NCI-H1105 treated with DMSO at 0.1 percent for 48 hours (cell line): Measurements from ENCODE around the gene KBTBD6.
"Not testable (repeated sequence)": the region's sequence is repeated elsewhere in the genome, so short reads cannot be mapped to it uniquely, and the experiment has no call there.

Experiments
- DNase-seq: peaks from one replicate; lab custom pipeline; 2025; lab: John Stamatoyannopoulos, UW

Gene KBTBD6

DNA sequence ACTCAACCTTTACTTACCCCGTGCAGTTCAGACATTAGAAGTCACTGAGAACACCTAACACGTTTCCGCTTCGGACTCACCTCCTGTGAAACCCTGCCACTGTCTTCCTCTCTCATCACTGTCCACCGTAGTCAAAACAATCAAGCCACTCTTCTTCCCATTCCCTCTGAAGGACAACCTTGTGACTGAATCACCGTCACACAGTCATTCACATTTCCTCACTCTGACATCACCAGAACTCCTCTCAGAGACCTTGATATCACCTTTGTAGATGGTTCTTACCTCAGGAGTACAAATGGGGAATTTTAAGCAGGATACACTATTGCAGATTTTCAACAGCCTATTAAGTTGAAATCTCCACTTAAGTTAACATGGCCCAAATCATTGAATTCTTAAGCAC is 1.3 kb upstream of the KBTBD6 start:
- DNase-seq = no peak

DNA sequence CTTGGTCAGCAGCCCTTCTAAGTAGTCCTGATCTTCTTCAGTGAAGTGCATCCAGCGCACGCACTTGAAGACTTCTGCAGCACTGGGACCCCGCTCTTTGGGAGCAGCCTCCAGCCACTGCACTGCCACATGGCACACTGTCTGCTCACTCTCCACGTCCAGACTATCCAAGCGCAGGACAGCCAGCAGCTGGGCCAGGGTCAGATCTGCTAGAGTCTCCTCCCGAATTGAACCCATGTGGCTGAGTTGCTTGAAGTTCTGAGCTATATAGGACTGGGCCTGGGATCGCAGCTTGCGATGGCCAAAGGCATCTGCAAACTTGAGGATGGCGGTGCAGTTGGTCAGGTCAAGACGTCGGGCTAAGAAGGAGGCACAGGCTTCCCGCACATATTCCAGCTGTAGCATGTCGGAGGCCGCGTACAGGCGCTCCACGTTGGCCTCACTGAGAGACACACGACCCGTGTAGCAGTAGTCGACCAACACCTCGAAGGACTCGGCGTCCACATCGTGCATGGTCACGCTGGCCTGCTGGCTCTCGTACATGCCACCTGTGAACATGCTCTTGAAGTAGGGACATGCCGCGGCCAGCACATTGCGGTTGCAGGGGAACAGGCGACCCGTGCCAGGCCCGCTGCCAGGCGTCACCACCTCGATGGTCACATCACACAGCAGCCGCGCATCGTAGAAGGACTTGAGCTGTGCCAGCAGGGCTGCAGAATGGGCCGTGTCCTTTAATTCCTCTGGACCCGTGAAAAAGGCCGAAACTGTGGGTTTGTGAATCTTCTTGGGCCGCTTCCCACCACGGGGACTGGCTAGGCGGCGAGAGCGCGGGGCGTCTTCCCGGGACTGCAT is 716 bp downstream of the KBTBD6 start:
- not testable (repeated sequence) for DNase-seq

DNA sequence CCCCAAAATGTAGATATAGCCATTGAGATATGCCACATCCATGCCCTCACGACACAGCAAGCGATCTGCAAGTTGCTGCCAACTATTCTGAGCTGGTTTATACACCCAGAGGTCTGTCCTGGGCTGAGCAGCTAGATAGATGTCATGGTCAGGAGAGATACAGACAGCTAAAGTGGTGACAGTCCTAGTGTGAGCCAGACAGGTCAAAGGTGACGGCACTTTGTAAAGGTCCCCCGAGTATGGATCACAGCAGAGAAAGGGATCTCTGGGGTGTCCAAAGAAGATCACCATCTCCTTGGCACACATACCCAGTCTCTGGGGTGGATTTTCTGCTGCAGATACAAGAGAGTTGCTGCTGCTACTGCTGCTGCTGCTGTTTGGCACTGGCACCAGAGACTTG is 1.4 kb downstream of the KBTBD6 start:
- DNase-seq = not testable (repeated sequence)

DNA sequence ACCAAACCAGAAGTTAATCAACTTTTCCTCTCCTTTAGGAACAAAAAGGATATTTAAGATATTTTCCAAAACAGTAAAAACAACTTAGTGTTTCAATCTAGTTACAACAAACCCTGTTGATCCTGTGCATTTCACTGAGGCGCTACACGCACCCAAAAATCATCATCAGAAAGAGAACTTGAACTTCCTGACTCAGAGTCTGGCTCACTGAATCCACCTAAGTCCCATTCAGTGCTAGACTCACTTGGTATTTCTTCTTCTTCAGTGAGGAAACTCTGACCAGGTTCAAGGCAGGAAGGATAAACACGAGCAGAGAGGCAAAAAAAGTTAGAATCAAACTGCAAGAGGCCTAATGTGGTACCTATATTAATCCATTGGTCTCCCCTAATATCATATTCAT is 2.2 kb downstream of the KBTBD6 start:
- no peak for DNase-seq

DNA sequence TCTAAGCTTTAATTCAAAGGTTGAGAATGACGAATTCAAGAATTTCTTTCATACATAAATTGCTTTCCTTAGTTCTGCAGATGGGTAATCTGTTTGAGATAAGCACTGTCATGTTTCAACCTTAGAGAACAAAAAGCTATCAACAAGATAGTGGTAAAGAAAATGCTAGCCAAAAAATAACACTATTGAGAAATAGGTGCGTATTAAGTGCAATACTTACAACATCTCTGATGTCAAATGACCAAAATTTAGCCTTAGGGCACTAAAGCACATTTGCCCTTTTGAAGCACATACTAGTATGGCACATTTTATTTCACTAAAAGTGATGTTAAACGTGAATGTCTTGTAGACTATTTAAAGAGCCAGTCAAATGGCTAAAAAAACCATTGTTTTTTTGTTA is 4.9 kb downstream of the KBTBD6 start:
- no peak for DNase-seq

DNA sequence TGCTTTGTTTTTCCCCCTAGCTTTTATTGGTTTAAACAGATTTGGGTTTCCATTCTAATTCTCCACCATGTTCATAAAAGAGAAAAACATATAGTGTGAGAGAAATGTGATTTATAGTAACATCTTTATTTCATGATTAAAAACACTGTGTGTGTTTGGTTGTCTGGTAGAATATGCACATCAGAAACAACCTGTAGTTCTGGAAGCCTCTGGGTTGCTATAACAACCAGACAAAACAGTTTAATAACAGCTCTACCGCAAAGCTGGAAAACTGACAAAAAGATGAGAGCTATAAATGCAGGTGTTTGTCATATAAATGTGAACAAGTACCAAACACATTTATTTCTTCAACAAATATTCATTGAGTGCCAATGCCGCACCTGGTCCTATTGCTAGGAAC is 9.8 kb downstream of the KBTBD6 start:
- peak; percentile 69 for DNase-seq

DNA sequence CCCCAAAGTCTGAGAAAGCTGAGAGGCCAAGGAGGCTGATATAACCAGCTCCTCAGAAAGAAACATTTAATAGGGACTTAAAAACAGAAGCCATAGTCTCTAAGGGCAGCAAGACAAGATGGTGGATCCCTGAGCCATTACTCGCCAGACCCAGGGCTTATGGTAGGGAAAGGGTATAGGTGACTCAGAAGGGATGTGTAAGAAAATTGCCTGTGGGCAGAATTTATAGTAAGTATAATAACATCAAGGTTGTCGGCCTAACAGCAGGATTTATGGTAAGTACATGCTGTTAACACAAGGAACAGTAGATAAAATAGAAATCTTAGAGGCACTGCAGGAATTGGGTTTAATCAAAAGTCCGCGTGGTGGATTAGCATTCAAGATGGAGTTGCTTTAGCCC is 14.7 kb downstream of the KBTBD6 start:
- no peak for DNase-seq

DNA sequence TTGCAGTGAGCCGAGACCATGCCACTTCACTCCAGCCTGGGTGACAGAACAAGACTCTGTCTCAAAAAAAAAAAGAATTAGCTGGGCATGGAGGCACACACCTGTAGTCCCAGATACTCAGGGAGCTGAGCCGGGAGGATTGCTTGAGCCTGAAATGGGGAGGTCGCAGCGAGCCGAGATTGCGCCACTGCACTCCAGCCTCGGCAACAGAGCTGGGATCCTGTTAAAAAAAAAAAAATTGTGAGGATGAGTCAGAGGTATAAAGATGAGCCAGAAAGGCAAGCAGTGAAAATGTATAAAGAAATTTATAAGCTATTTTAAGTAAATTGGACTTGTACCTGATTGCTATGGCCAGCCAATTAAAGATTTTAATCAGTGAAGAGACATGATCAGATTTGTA is 21.1 kb downstream of the KBTBD6 start:
- no peak for DNase-seq

DNA sequence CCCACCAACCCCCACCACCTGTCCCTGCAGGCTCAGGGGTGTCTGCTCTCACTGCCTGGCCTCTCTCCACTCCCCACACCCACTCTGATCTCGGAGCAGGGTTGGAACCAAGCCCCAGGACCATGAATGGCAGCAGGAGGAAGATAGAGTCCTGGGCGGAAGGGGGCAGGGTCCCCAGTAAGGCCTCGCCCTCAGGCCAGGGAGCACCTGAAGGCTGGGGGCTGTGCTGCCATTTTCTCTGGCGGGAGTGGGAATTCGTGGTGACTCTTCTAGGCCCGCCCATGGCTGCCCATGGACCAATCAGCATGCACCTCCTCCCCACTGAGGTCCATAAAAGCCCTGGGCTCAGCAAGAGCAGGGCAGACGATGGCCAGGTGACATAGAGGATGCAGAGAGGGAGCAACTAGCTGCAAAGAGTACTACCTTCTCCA is 25.0 kb downstream of the KBTBD6 start:
- no peak for DNase-seq

DNA sequence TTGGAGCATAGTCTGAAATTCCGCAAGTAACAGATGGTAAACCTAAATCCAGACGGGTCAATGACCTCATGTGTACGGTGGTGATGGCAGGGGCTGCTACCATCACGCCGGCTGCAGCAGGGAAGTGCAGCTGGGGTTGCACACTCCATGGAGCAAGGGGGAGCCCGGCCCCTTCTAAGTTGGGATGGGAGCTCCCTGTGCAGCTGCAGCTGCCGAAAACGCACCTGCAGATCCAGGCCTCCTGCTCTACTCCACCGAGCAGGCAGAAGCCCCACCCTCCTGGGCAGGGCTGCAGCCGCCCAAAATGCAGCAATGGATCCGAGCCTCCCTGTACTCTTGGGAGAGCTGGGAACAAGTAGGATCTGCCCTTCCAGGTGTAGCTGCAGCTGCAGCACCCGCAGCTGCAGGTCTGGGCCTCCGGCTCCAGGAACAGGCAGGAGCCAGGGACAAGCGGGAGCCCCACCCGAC is 25.5 kb downstream of the KBTBD6 start:
- no peak for DNase-seq

DNA sequence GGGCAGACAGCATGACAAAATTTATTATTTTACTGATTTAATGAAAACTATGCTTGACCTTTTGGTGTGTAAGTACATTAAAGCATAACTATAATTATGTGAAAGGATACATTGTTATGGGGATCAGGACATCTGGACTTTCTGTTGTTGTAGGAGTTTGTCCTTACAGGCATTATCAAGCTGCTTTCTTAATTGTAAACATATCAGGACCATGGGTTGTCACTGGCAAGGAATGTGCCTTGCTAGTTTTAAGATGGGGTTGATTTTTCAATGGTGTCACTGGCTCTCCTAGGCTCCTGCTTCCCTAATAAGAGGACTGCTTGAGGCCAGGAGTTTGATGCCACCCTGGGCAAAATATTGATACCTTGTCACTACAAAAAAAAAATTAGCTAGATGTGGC is 32.6 kb downstream of the KBTBD6 start:
- DNase-seq = no peak

DNA sequence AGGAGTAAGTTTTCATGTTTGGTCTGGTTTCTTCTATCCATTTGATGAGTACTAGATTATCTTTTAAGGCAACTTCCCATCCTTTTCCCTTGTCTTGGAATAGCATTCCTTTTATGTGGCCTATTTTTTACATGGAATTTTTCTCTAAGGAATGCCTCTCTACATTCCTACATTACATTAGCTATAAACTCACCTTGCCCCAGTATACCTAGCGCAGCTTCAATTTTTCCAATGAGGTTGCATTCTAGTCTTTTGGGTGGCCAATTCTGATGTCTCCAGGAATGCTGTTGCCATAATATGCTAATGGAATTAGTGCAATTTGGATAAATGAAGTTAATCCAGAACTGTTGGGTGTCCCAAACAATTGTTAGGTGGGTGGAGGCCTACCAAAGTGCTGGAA is 33.8 kb downstream of the KBTBD6 start:
- no peak for DNase-seq

DNA sequence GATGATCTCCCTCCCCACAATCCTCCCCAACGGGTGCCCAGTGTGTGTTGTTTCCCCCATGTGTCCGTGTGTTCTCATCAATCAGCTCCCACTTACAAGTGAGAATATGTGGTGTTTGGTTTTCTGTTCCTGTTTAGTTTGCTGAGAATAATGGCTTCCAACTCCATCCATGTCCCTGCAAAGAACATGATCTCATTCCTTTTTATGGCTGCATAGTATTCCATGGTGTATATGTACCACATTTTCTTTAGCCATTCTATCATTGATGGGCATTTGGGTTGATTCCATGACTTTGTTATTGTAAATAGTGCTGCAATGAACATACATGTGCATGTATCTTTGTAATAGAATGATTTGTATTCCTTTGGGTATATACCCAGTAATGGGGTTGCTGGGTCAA is 36.9 kb downstream of the KBTBD6 start:
- DNase-seq = not testable (repeated sequence)

DNA sequence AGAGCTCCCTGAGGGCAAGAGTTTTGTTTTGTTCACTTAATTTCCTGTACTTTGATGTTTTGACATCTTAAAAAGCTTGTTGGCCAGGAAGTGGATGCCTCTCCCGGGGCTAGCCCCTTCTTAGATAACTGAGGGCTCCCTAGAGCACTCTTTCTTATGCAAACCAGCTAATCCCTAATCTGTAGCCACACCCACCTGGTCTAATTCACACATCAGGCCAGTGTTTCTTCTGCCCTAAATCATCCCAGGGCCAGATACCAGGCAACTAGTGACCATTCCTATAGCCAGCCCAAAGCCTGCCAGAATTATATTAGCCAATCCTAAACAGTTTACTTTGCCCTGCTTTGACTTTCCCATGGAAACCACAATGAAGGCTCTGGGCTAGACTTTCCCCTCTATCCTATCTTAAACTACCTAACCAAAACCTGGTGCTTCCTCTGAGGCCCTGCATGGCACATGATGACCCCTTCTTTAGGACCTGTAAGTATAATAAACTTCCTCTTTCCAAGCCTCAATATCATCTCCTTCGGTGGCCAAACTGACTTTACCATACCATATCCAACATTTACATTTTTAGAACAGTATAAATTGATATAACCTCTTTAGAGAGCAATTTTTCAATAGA is 46.5 kb downstream of the KBTBD6 start:
- no peak for DNase-seq

DNA sequence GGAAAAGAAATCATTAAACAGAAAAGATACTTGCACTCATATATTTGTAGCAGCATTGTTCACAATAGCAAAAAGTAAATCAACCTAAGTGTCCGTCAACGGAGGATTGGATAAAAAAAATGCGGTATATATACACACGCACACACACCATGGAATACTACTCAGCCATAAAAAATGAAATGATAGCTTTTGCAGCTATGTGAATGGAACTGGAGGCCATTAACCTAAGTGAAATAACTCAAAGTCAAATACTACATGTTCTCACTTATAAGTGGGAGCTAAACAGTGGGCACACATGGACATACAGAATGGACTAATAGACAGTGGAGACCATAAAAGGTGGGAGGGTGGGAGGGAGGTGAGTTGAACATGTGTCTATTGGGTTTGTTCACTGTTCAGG is 52.9 kb downstream of the KBTBD6 start:
- no peak for DNase-seq
